Islet precursor cell (in vitro differentiated cells): ENCODE measurements around the gene CALD1.
"Not testable (repeated sequence)": the region's sequence is repeated elsewhere in the genome, so short reads cannot be mapped to it uniquely, and the experiment has no call there.

ENCODE experiments used
- DNase-seq: peaks from one replicate; pipeline ENCODE4 v3.0.0-alpha.2; 2018

CALD1 gene

GRCh38 chr7:134963036-134963435 lies 183.6 kb downstream of the CALD1 start:
- DNase-seq: no peak

GRCh38 chr7:134966691-134967090 lies 187.3 kb downstream of the CALD1 start:
- DNase-seq: no peak

GRCh38 chr7:134968110-134968509 lies 188.7 kb downstream of the CALD1 start:
- DNase-seq: no peak

GRCh38 chr7:134981645-134982044 lies 202.2 kb downstream of the CALD1 start:
- DNase-seq: not testable (repeated sequence)

GRCh38 chr7:134985894-134986362 lies 206.5 kb downstream of the CALD1 start:
- DNase-seq: no peak

GRCh38 chr7:134986363-134987251 lies 207.2 kb downstream of the CALD1 start, which contains the start of gene AGBL3:
AGBL3 (plus strand) TSS chr7:134986508; CDS start chr7:134987934, 1,426 bp downstream.
- DNase-seq: peak; percentile 98

GRCh38 chr7:134988161-134988560 lies 208.7 kb downstream of the CALD1 start:
- DNase-seq: no peak

GRCh38 chr7:134991469-134992339 lies 212.3 kb downstream of the CALD1 start:
- DNase-seq: no peak

GRCh38 chr7:134992626-134993179 lies 213.3 kb downstream of the CALD1 start:
- DNase-seq: no peak

- no peak for DNase-seq
Measured at GRCh38 chr7:134993877-134994456, 214.5 kb downstream of the CALD1 start.

- DNase-seq: no peak
Measured at GRCh38 chr7:134995239-134996096, 216.0 kb downstream of the CALD1 start.

GRCh38 chr7:134996097-134996550 lies 216.7 kb downstream of the CALD1 start:
- DNase-seq: no peak

- DNase-seq: no peak
Measured at GRCh38 chr7:134997214-134997885, 217.9 kb downstream of the CALD1 start.

- no peak for DNase-seq
Measured at GRCh38 chr7:134999136-134999535, 219.7 kb downstream of the CALD1 start.

GRCh38 chr7:135001390-135002165 lies 222.1 kb downstream of the CALD1 start:
- no peak for DNase-seq

- DNase-seq: no peak
Measured at GRCh38 chr7:135012229-135012628, 232.8 kb downstream of the CALD1 start.
